Nephron progenitor cell (in vitro differentiated cells): ENCODE data around the gene MAPK7.
"Not testable (repeated sequence)": the region's sequence is repeated elsewhere in the genome, so short reads cannot be mapped to it uniquely, and the experiment has no call there.

Experiments used
- DNase-seq: peaks from one replicate; pipeline ENCODE4 v3.0.0; 2021
- H3K27ac Mint-ChIP-seq: 2 replicates; pipeline ENCODE4 v1.8.0; 2021; ENCODE audit warnings: mild to moderate bottlenecking, moderate library complexity, mixed read lengths
- H3K27me3 Mint-ChIP-seq: 2 replicates; pipeline ENCODE4 v1.8.0; 2021; ENCODE audit warnings: mild to moderate bottlenecking, low read depth, mixed read lengths; ENCODE audit not compliant: poor library complexity
- H3K36me3 Mint-ChIP-seq: 2 replicates; pipeline ENCODE4 v1.8.0; 2021; ENCODE audit warnings: low read depth, mixed read lengths
- H3K4me1 Mint-ChIP-seq: 2 replicates; pipeline ENCODE4 v1.8.0; 2021; ENCODE audit warnings: mixed read lengths
- H3K4me3 Mint-ChIP-seq: 2 replicates; pipeline ENCODE4 v1.8.0; 2021; ENCODE audit warnings: mild to moderate bottlenecking, moderate library complexity, mixed read lengths
- H3K9me3 Mint-ChIP-seq: 2 replicates; pipeline ENCODE4 v1.8.0; 2021; ENCODE audit warnings: mild to moderate bottlenecking, moderate library complexity, mixed read lengths
- TF ChIP-seq, protein P1 (sequence below): fragments of 200-600 bp; sonication (generic); IDR thresholded peaks from 2 replicates; pipeline ENCODE4 v1.5.0; 2021; ENCODE audit warnings: antibody characterized with exemption

Gene MAPK7

DNA sequence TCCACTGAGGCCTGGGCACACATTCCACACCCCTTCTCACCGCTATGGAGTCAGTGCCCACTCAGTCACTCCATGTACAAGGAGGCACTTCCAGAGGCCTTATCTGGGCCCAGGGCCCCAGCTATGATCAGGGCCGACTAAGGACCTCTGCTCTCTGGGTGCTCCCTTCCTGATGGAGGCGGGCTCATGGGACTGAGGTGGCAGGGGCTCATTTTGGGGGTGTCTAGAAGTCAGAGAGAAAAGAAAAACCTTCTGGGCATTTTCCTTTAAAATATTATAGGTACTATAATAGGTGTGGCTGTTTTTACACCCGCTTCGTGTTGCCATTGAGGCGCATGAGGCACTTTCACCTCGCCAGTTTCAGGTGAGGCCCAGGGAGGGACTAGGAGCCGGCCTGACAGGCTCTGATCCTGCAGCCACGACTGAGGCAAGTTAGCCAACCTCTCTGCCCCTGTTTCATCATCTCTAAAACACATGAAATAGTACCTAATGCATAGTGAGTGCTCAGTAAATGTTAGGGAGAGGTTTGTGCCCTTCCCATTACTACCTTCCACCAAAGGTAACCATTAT is 30.1 kb upstream of the MAPK7 start:
- TF ChIP-seq, protein P1, sequence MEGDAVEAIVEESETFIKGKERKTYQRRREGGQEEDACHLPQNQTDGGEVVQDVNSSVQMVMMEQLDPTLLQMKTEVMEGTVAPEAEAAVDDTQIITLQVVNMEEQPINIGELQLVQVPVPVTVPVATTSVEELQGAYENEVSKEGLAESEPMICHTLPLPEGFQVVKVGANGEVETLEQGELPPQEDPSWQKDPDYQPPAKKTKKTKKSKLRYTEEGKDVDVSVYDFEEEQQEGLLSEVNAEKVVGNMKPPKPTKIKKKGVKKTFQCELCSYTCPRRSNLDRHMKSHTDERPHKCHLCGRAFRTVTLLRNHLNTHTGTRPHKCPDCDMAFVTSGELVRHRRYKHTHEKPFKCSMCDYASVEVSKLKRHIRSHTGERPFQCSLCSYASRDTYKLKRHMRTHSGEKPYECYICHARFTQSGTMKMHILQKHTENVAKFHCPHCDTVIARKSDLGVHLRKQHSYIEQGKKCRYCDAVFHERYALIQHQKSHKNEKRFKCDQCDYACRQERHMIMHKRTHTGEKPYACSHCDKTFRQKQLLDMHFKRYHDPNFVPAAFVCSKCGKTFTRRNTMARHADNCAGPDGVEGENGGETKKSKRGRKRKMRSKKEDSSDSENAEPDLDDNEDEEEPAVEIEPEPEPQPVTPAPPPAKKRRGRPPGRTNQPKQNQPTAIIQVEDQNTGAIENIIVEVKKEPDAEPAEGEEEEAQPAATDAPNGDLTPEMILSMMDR, result no peak
- DNase-seq, result no peak
- peaks cover 26% of the 10 kb centered on the region for H3K4me1 Mint-ChIP-seq
- H3K36me3 Mint-ChIP-seq, result peaks cover 5% of the 10 kb centered on the region
- H3K9me3 Mint-ChIP-seq, result no peaks in the 10 kb centered on the region
- H3K4me3 Mint-ChIP-seq, result no peak overlapping the region
- no peak overlapping the region for H3K27ac Mint-ChIP-seq
- H3K27me3 Mint-ChIP-seq, result no peaks in the 10 kb centered on the region

DNA sequence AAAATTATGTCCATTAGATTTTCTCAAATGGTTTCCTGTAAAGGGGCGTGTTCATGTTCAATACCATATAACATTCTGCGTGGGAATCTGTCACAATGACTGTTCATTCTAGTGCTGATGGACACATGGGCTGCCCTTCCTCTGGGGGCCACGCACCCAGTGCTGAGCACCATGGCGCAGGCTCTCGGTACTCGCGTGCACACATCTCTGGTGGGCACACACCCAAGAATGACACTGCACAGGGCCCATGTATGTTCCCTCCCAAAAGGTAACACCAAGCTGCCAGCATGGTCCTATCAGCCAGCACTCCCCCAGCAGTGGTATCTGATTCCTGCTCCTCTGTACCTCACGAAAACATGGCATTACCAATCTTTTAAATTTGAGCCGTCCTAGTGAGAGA is 29.5 kb upstream of the MAPK7 start:
- Mint-ChIP-seq H3K36me3 (peaks cover 6% of the 10 kb centered on the region), H3K4me3 (no peak overlapping the region), H3K27me3 (no peaks in the 10 kb centered on the region), H3K4me1 (peaks cover 26% of the 10 kb centered on the region), H3K27ac (peak overlapping the region; percentile 66), H3K9me3 (no peaks in the 10 kb centered on the region)
- no peak for DNase-seq
- TF ChIP-seq, protein P1, result no peak

- H3K27ac Mint-ChIP-seq, H3K4me3 Mint-ChIP-seq: not testable (repeated sequence)
Observed at GRCh38 chr17:19353401-19353800, 24.9 kb upstream of the MAPK7 start.

GRCh38 chr17:19354748-19355147 is 23.6 kb upstream of the MAPK7 start:
- Mint-ChIP-seq H3K36me3 (peaks cover 22% of the 10 kb centered on the region), H3K4me3 (no peak overlapping the region), H3K4me1 (peaks cover 37% of the 10 kb centered on the region), H3K27me3 (no peaks in the 10 kb centered on the region), H3K9me3 (no peaks in the 10 kb centered on the region), H3K27ac (no peak overlapping the region)
- TF ChIP-seq, protein P1, result no peak
- DNase-seq, result no peak

More at GRCh38 chr17:19353401-19353800, 24.9 kb upstream of the MAPK7 start:
- H3K9me3 Mint-ChIP-seq, H3K27me3 Mint-ChIP-seq, DNase-seq: not testable (repeated sequence)
- peaks cover 22% of the 10 kb centered on the region for H3K36me3 Mint-ChIP-seq
- peaks cover 24% of the 10 kb centered on the region for H3K4me1 Mint-ChIP-seq

- TF ChIP-seq, protein P1, result no peak
- Mint-ChIP-seq H3K4me3 (no peak overlapping the region), H3K36me3 (peaks cover 17% of the 10 kb centered on the region), H3K9me3 (no peaks in the 10 kb centered on the region), H3K4me1 (peaks cover 58% of the 10 kb centered on the region), H3K27ac (no peak overlapping the region), H3K27me3 (no peaks in the 10 kb centered on the region)
- no peak for DNase-seq
Observed at GRCh38 chr17:19357351-19357750, 20.9 kb upstream of the MAPK7 start.

GRCh38 chr17:19357761-19358160 is 20.5 kb upstream of the MAPK7 start:
- Mint-ChIP-seq H3K9me3 (no peaks in the 10 kb centered on the region), H3K4me1 (peaks cover 58% of the 10 kb centered on the region), H3K27ac (peak overlapping the region; percentile 2), H3K36me3 (peaks cover 17% of the 10 kb centered on the region), H3K27me3 (no peaks in the 10 kb centered on the region), H3K4me3 (no peak overlapping the region)
- DNase-seq, result no peak
- TF ChIP-seq, protein P1, result no peak
